ENCODE data around the gene CP.
"Not testable (repeated sequence)": the region's sequence is repeated elsewhere in the genome, so short reads cannot be mapped to it uniquely, and the experiment has no call there.

CP gene

DNA sequence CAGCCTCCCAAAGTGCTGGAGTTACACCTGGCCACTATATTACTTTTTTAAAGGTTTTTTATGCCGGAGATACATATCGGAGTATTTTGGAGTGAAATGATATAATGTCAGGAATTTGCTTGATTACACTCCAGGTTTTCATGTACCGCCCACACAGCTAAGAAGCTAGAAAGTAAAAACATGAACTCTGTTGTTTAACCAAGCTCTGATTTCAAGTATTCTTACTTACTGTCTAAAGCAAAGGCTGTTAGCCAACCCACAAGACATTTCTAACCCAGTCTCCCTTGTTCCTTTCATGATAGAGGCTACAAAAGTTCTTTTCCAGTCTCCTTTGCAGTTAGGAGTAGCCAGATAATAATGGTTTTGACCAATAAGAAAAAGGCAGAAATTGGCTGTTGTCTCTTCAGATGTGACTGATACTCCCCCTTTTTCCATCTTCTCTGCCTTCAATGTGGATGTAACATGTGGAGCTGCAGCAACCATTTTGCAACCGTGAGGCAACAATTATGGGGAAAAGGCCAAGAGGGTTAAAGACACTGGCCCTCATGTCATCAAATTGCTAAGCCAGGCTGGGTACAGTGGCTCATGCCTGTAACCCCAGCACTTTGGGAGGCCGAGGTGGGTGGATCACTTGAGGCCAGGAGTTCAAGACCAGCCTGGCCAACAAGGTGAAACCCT lies 6.1 kb upstream of the CP start:
- no peak for DNase-seq (ENCODE audit: low read depth, low spot score)

DNA sequence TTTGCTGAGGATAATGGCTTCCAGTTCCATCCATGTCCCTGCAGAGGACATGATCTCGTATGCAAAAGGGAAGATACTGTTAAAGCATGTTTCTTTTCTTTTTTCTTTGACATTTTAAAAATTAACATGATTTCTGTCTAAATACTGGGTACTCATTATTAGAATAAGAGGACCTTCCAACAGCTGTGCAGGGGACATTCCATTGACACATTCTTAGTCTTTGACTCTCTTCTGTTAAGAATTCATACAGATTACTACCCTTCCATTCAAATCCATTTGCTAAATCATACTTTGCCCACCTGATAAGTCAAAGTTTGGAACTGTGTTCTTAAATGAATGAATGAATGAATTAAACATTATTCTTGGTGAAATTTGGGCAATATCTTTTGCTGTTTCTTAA lies 5.1 kb upstream of the CP start:
- DNase-seq (ENCODE audit: low read depth, low spot score) = no peak

DNA sequence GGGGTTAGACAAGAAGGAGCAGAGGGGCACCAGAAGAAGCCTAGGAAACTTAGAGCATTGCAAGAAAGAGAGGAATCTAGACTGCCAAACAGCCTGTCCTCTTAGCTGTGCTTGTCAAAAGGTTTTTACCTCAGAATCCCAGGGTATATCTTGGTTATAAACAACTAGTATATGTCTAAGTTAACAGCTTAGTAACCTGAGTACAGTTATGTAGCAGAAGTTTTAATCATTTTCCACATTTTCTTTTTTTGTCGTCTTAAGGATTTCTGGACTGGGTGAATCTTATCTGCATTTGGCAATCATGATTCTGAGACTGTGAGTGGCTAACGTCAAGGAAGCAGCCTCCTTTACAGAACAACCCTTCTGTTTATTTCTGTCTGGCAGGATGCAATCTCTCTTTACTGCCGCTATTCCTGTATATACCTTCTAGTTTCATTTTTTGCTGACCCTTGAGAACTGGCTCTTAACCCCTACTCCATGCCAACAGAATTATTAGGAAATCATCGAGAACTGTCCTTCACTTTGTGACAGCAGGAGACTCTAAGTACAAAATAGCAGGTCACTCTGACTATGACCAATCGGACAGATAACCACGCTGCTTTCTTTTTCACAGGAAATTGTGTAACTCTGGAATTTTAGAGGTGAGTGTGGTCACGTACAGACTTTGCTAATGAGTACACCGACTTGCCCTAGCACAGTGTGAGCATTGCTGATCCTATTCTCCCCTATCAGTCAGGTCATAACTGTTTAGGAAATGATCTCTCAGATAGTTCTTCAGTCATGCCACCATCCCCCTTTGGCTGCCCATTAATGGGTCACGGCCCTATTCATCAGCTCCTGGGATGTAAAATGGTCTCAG lies 3.3 kb upstream of the CP start:
- DNase-seq (ENCODE audit: low read depth, low spot score) = no peak

DNA sequence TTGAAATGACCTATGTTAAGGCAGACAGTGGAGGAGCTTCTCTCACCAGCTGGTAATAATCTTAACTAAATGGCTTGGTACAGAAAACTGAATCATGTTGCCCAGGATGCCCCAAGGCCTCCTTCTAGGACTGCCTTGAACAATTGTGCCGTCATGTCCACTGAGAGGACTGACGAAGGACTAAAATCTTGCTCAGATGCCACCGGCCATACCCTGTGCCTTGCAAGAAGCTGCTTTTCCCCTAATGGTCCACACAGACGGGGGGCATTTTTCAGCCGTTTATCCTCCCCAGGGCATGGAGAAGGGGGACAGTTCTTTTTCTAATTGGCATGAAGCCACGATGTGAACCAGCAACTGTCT lies 1.8 kb upstream of the CP start:
- DNase-seq (ENCODE audit: low read depth, low spot score) = no peak

- DNase-seq (ENCODE audit: low read depth, low spot score) = not testable (repeated sequence)
Measured at GRCh38 chr3:149219380-149220121, 2.1 kb downstream of the CP start.

DNA sequence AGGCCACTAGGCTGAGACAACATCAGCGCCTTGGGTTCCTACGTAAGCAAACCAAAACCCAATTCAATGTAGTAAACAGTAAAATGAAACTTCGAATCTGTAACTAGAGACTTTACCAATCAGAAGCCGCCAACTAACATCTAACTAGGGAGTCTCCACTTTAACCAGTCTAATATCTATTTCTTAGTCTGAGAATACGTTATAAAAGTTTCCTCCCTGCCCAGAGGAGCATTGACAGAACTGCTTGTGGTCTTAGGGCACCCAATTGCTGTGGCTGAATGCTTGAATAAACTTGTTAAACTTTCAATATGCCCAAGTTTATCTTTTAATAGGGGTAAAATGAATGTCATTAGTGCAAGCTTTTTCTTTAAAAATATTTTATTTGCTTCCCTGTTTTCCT lies 4.3 kb downstream of the CP start:
- no peak for DNase-seq (ENCODE audit: low read depth, low spot score)

- DNase-seq (ENCODE audit: low read depth, low spot score) = no peak
Measured at GRCh38 chr3:149216193-149216869, 5.3 kb downstream of the CP start.

DNA sequence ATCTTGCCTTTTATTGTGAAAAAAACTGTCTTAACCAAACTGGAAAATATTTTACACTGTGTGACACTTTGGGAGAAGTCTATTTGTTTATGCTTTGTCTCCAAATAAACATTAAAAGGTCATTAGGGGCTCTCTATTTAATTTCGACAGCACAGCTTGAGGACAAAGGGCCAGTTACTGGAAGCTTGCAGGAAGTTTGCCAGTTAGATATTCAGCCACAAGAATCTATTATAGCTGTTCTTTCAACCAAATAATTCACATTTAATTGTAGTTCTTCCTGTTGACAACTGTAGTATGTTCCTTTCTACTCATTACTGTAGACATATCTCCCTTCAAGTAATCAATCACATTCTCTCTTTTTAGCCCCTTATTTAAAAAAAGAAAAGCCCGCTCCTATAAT lies 6.1 kb downstream of the CP start:
- no peak for DNase-seq (ENCODE audit: low read depth, low spot score)

DNA sequence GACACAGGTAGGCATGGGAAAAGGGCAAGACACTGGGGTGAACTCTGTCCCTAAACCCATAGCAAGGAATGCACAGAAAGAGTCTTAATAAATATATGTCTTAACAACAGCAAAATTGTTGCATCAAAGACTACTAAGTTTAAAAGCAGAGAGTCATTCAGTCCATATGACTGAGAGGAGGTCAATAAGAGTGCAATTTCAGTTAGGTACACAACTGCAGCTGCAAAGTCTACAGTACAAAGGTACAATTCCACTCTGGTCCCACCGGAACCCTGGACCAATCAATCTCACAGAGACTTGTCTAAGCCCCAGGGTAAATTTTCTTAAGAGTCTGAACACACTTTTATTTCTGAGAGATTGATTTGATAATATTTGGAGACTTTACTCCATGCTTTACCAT lies 6.9 kb downstream of the CP start:
- no peak for DNase-seq (ENCODE audit: low read depth, low spot score)

DNA sequence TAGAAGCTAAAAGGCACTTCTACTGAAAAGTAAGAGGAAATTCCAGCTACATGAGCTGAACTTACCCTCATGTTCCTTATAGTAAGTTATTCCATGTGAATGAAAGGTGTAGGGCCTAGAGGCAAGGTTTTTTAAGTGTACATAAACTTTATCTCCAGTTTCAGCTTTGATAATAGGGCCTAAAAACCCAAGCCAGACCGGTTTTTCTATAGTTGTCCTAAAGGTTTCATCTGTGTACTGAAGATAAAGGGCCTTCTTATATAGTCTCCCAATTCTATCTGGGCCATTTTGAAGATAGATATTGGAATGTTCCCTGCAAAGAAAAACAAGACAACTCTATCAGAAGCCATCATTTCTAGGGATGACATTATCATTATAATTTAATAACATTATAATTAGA lies 9.2 kb downstream of the CP start:
- no peak for DNase-seq (ENCODE audit: low read depth, low spot score)

- no peak for DNase-seq (ENCODE audit: low read depth, low spot score)
Measured at GRCh38 chr3:149209431-149209830, 12.2 kb downstream of the CP start.

DNA sequence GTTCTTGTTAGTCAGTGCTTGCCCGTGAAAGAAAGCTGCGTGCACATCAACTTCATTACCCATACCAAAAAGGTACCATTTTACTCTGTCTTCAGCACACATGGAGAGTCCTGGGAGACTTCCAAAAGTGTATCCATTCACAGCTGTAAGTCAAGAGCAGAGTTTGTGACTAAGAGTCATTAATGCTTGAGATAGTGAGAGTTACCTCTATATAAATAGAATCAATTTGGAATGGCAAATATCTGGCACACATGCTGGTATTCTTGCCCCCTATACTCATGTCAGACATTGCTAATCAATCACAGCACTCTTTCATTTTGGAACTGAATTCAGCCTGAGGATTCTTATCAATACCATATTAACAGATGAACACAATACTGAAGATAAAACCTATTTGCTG lies 14.2 kb downstream of the CP start:
- DNase-seq (ENCODE audit: low read depth, low spot score) = no peak

DNA sequence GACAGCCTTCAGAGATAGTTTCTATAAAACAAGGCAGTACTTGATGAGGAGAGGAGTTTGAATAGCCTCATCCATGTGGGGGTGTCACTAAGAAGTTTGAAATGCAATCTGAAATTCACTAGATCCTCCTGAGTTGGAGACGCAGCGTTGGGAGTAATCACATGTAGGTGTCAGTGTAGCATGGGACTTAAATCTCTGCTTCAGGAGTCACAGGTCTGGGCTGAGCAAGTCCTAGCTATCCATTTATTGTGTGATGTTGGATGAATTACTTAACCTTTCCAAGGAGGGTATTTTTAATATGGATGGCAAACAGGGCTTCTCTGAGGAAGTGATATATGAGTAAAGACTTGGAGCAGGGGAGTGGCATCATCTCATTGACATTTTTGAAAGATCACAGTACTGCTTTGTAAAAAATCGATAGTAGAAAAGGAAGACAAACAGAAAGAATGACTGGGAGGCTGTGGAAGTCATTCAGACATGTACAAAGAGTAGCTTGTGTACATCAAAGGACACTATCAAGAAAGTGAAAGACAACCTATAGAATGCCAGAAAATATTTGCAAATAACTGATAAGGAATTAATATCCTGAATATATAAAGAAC lies 17.1 kb downstream of the CP start:
- DNase-seq (ENCODE audit: low read depth, low spot score) = no peak

DNA sequence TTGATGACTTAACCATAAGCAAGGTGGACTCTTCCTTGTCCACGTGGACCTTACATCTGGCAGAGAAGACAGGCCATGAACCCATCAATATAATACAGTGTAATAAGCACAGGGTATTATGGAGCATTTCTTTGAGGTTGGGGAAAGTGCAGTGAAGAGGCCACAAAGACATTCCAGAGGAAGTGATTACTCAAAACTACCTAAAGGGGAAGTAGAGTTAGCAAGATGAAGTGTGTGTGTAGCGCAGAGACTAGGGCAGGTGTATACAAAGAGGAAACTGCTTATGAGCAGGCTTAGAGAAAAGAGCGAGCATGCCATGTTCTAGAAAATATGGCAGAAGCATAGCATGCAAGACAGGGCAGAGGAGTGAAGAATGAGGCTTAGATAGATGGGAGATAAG lies 17.9 kb downstream of the CP start:
- no peak for DNase-seq (ENCODE audit: low read depth, low spot score)

DNA sequence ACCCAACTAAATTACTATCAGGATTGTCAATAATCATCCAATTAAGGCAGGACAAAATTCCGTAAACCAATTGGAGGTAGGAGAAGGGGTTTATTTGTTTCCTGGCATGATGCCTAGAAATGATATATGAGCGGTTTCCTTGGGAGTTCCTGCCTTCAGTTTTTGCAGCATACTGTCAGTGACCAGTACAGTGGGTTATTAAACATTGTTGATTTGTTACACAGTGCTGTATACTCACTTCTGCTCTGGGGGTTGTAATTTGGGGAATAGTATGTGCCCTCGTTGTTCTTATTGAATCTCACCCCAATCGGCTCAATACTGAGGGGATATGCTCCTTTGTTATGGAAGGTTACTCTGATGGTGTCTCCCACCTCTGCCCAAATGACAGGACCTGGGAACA lies 22.2 kb downstream of the CP start:
- no peak for DNase-seq (ENCODE audit: low read depth, low spot score)

- DNase-seq (ENCODE audit: low read depth, low spot score) = peak; percentile 97
Measured at GRCh38 chr3:149198611-149199010, 23.0 kb downstream of the CP start.

DNA sequence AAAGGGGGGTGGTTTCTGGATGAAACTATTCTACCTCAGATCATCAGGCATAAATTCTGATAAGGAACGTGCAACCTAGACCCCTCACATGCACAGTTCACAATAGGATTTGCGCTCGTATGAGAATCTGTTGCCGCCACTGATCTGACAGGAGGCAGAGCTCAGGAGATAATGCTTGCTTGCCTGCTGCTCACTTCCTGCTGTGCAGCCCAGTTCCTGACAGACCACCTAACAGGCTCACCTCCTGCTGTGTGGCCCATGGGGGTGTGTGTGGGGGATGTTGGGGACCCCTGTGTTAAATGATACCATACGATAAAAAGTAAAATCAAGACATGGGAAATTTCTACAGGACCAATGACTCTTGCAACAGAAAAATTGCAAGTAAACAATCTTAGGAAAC lies 24.0 kb downstream of the CP start:
- no peak for DNase-seq (ENCODE audit: low read depth, low spot score)

DNA sequence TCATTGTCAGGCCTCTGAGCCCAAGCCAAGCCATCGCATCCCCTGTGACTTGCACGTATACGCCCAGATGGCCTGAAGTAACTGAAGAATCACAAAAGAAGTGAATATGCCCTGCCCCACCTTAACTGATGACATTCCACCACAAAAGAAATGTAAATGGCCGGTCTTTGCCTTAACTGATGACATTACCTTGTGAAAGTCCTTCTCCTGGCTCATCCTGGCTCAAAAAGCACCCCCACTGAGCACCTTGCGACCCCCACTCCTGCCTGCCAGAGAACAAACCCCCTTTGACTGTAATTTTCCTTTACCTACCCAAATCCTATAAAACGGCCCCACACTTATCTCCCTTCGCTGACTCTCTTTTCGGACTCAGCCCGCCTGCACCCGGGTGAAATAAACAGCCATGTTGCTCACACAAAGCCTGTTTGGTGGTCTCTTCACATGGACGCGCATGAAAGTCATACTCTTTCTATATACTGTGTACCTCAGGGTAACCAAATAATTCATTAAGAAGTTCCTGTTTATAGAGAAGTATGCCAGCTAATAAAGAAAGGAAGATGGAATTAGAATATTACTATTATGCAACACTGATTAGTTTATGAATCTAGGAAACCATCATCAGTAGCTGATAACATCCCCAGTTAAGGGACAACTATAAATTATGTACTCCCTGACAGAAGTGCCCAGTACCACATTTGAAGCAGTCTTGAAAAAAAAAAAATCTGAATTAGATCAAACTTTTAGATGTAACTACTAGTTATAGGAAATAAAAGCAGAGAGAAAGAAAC lies 24.6 kb downstream of the CP start:
- DNase-seq (ENCODE audit: low read depth, low spot score) = not testable (repeated sequence)

GRCh38 chr3:149195221-149195620 lies 26.4 kb downstream of the CP start:
- no peak for DNase-seq (ENCODE audit: low read depth, low spot score)

GRCh38 chr3:149188494-149188893 lies 33.1 kb downstream of the CP start:
- DNase-seq (ENCODE audit: low read depth, low spot score) = no peak

GRCh38 chr3:149186721-149187120 lies 34.9 kb downstream of the CP start:
- no peak for DNase-seq (ENCODE audit: low read depth, low spot score)
